Measurements from ENCODE around the gene IKBKG. TPM values are rescaled to one million over a fixed set of nuclear protein-coding genes. Genes with fewer than 3 reads are reported as not detected.

The IKBKG gene
- total RNA-seq, 2 donors from 2014 or later = 25.7 to 52.8 TPM

DNA sequence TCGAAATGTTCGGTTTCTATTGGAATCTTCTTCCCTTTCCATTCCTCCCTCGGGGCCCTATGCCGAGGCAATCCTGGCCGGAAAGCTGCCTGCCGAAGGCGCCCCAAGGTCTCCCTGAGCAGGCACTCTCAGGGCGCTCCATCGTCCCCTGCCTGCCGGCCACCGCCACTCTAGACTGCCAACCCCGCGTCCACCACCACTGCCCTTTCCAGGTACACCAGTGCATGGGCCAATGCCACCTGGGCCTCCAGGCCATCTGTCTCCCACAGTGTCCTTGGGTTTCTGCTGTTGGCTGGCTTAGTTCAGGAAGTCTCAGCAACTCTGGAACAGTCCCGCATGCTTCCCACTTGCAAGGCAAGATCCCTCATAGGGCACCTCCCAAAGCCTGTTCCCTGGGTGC, 52.1 kb downstream of the IKBKG start:
- no peaks in the 10 kb centered on the region for H3K36me3 ChIP-seq
- no peaks in the 10 kb centered on the region for H3K9me3 ChIP-seq
- peaks cover 0 to 11% of the 10 kb centered on the region in 2 donors for H3K4me1 ChIP-seq (ENCODE audit: control insufficient read depth in 1 of 2, low read depth in 2 of 2)
- DNase-seq (ENCODE audit: low spot score) (no peak), ATAC-seq (ENCODE audit: insufficient number of reproducible peaks, low FRiP score, low read depth) (no peak)
- TF ChIP-seq CTCF (IDR thresholded peaks at IDR 0.05) = no peak
- H3K27me3 ChIP-seq (replicated peaks; ENCODE audit: insufficient read depth) = no peaks in the 10 kb centered on the region
- no peak overlapping the region for H3K27ac ChIP-seq
- H3K4me3 ChIP-seq = no peak overlapping the region

DNA sequence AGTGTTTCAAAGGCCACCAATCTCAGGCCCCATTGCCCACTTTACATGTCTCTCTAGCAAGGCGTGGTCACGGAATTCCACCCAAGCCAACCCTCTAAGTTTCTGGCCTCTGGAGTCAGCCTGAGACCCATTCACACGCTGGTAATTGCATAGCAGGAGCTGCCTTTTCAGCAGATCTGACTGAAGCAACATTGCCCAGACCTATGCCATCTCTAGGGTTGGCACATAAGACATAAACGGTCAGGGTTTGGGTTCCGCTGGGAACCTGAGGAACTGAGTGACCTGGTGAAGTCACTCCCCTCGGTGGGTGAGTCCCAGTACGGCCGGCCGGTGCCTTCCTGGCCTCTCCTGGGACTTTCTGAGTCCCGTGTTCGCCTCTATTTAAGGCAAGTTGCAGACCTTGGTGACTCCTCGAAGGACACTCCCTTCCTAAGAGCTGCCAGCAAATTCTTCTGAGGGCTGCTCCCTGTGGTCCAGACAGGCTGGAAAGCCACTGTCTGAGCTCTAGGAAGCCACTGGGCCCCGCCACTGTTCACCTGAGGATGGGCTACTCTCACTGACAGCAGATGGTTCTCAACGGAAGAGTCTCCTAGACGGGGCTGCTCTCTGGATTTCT, 53.4 kb downstream of the IKBKG start:
- H3K27ac ChIP-seq = no peak overlapping the region
- H3K27me3 ChIP-seq (replicated peaks; ENCODE audit: insufficient read depth) = no peaks in the 10 kb centered on the region
- no peak overlapping the region for H3K4me3 ChIP-seq
- peaks cover 0 to 11% of the 10 kb centered on the region in 2 donors for H3K4me1 ChIP-seq (ENCODE audit: control insufficient read depth in 1 of 2, low read depth in 2 of 2)
- DNase-seq (ENCODE audit: low spot score) = no peak
- TF ChIP-seq CTCF (IDR thresholded peaks at IDR 0.05) = no peak
- H3K9me3 ChIP-seq = no peaks in the 10 kb centered on the region
- ATAC-seq (ENCODE audit: insufficient number of reproducible peaks, low FRiP score, low read depth) = no peak
- H3K36me3 ChIP-seq = no peaks in the 10 kb centered on the region

DNA sequence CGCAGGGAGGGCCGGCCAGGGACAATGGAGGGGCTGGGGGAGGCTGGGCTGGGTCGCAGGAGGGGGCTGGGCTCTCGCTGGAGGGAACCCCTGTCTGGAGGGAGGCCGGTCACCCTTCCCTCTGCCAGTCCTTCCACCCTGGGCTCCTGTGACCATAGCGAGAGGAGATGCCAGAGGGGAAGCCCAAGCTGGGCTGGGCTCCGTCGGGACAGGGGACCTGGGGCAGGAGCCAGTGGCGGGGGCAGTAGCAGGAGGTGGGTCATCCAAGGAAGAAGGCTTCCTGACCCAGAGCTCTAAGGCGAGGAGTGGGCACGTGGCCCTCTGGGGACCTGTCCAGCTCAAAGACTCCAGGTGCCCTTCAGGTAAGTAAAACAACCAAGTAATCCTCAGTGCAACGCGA, 54.8 kb downstream of the IKBKG start:
- H3K36me3 ChIP-seq = no peaks in the 10 kb centered on the region
- H3K27ac ChIP-seq = no peak overlapping the region
- H3K4me1 ChIP-seq (ENCODE audit: control insufficient read depth in 1 of 2, low read depth in 2 of 2) = peaks cover 0 to 11% of the 10 kb centered on the region in 2 donors
- no peak for TF ChIP-seq CTCF (IDR thresholded peaks at IDR 0.05)
- H3K27me3 ChIP-seq (replicated peaks; ENCODE audit: insufficient read depth) = no peaks in the 10 kb centered on the region
- no peaks in the 10 kb centered on the region for H3K9me3 ChIP-seq
- ATAC-seq (ENCODE audit: insufficient number of reproducible peaks, low FRiP score, low read depth) (no peak), DNase-seq (ENCODE audit: low spot score) (no peak)
- no peak overlapping the region for H3K4me3 ChIP-seq

DNA sequence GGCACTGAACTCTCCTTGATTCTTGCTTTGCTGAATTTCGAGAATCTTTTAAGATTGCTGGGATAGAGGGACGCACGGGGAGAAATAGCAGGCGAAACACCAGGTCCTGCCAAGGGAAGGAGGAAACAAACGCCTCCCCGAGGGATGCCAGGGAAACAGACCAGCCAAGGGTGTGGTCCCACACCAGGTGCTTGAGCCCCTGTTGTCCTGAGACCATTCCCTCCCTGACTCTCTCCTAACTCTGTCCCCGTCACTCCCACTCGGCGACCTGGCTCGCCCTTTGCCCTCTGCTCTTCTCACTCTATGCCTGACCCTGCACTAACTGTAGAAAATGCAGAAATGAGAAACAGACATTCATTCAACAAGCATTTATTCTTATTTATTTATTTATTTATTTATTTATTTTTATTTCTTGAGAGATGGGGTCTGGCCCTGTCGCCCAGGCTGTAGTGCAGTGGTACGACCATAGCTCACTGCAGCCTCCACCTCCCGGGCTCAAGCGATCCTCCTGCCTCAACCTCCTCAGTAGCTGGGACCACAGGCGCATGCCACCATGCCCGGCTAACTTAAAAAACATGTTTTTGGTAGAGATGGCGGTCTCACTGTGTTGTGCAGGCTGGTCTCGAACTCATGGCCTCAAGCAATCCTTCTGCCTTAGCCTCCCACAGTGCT, 55.5 kb downstream of the IKBKG start:
- DNase-seq (ENCODE audit: low spot score) (no peak), ATAC-seq (ENCODE audit: insufficient number of reproducible peaks, low FRiP score, low read depth) (no peak)

More for the DNA sequence above, 55.5 kb downstream of the IKBKG start:
- Histone ChIP-seq H3K36me3 (no peaks in the 10 kb centered on the region), H3K4me3 (no peak overlapping the region), H3K4me1 (ENCODE audit: control insufficient read depth in 1 of 2, low read depth in 2 of 2) (peaks cover 0 to 11% of the 10 kb centered on the region in 2 donors), H3K9me3 (no peaks in the 10 kb centered on the region), H3K27me3 (replicated peaks; ENCODE audit: insufficient read depth) (no peaks in the 10 kb centered on the region), H3K27ac (peak overlapping the region in 1 of 2 donors; percentile 35)
- TF ChIP-seq CTCF (IDR thresholded peaks at IDR 0.05) = no peak
